Stimulated activated naive CD8-positive, alpha-beta T cell treated with anti-CD3 and anti-CD28 coated beads, Interleukin-15, Interleukin-2, amounts not matched to agents 100 ng/mL and 50 ng/mL, for 24 hours (primary cell): ENCODE measurements around the gene KRT85.

ENCODE experiments used
- H3K27ac Mint-ChIP-seq: one replicate; pipeline ENCODE4 v1.8.0; 2021; ENCODE audit warnings: mild to moderate bottlenecking, mixed read lengths
- H3K27me3 Mint-ChIP-seq: one replicate; pipeline ENCODE4 v1.8.0; 2021; ENCODE audit warnings: mixed read lengths
- H3K36me3 Mint-ChIP-seq: one replicate; pipeline ENCODE4 v1.8.0; 2021; ENCODE audit warnings: low read depth, mixed read lengths
- H3K4me1 Mint-ChIP-seq: one replicate; pipeline ENCODE4 v1.8.0; 2021; ENCODE audit warnings: low read depth, mixed read lengths
- H3K4me3 Mint-ChIP-seq: one replicate; pipeline ENCODE4 v1.8.0; 2021; ENCODE audit warnings: mild to moderate bottlenecking, mixed read lengths
- H3K9me3 Mint-ChIP-seq: one replicate; pipeline ENCODE4 v1.8.0; 2021; ENCODE audit warnings: mixed read lengths

Gene KRT85

GRCh38 chr12:52401926-52402325, 34.6 kb upstream of the KRT85 start:
- peaks cover 7% of the 10 kb centered on the region for H3K4me1 Mint-ChIP-seq
- peaks cover 6% of the 10 kb centered on the region for H3K27me3 Mint-ChIP-seq
- H3K9me3 Mint-ChIP-seq = no peaks in the 10 kb centered on the region
- no peaks in the 10 kb centered on the region for H3K36me3 Mint-ChIP-seq
- H3K4me3 Mint-ChIP-seq = no peak overlapping the region
- no peak overlapping the region for H3K27ac Mint-ChIP-seq

- Mint-ChIP-seq H3K27me3 (peaks cover 8% of the 10 kb centered on the region), H3K27ac (no peak overlapping the region), H3K4me3 (no peak overlapping the region), H3K9me3 (no peaks in the 10 kb centered on the region), H3K36me3 (no peaks in the 10 kb centered on the region), H3K4me1 (peaks cover 7% of the 10 kb centered on the region)
Observed at GRCh38 chr12:52401526-52401925, 34.2 kb upstream of the KRT85 start.

DNA sequence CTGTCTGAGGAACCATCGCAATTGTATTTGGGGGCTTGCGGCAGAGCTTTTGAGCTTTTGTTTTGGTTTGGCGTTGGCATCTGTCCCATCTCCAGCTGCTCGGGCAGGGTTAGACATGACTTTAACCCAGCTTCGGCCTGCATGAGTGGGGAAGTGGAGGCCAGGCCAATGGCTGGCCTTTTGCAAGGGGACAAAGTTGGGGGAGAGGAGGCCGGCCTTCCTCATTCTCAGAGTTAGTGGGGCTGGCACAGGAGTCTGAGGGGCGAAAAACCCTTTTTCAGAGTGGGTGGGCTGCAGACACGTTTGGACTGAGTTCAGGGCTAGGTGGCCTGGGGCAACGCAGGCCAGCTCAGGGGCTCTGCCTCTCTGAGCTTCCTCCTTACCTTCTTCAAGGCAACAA, 33.6 kb upstream of the KRT85 start:
- peaks cover 8% of the 10 kb centered on the region for H3K27me3 Mint-ChIP-seq
- no peaks in the 10 kb centered on the region for H3K9me3 Mint-ChIP-seq
- no peak overlapping the region for H3K27ac Mint-ChIP-seq
- H3K36me3 Mint-ChIP-seq = no peaks in the 10 kb centered on the region
- H3K4me1 Mint-ChIP-seq = peaks cover 7% of the 10 kb centered on the region
- H3K4me3 Mint-ChIP-seq = no peak overlapping the region

DNA sequence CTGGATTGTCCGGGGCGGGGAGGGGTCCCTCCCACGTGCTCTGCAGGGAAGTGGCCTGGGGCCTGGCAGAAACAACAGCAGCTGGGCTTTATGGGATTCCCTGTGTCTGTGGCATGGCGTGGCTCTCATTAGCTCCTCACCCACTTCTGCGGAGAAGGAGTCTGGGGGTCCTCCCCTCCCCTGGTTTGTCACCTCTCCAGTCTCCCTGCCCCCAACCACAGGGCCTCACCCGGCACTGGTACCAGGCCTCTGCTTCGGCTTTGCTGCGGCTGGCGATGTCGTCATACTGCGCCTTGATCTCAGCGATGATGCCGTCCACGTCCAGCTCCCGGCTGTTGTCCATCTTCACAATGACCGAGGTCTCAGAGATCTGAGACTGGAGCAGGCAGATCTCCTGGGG, 32.5 kb upstream of the KRT85 start:
- H3K27ac Mint-ChIP-seq = no peak overlapping the region
- H3K27me3 Mint-ChIP-seq = peaks cover 8% of the 10 kb centered on the region
- H3K9me3 Mint-ChIP-seq = no peaks in the 10 kb centered on the region
- no peaks in the 10 kb centered on the region for H3K36me3 Mint-ChIP-seq
- no peak overlapping the region for H3K4me3 Mint-ChIP-seq
- H3K4me1 Mint-ChIP-seq = peaks cover 7% of the 10 kb centered on the region

DNA sequence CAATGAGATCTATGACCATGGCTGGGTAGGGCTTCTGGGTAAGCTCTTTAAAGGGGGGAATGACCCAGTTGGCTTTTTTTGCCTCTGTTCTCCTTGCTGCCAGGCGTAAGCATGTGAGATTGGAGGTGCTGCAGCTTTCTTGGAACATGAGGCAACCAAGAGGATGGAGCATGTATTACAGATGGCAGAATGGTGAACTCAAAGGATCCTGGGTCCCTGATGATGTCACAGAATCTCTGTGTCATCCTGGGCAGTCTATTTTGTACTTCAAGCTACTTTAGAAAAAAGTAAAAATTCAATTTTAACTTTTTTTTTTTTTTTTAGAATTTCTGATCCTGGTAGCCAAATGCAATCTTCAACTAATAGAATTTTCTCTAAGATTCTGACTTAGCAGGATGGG, 30.9 kb upstream of the KRT85 start:
- Mint-ChIP-seq H3K27ac (no peak overlapping the region), H3K4me1 (peaks cover 7% of the 10 kb centered on the region), H3K4me3 (no peak overlapping the region), H3K9me3 (no peaks in the 10 kb centered on the region), H3K36me3 (no peaks in the 10 kb centered on the region), H3K27me3 (peaks cover 13% of the 10 kb centered on the region)

GRCh38 chr12:52396656-52397055, 29.4 kb upstream of the KRT85 start:
- Mint-ChIP-seq H3K36me3 (no peaks in the 10 kb centered on the region), H3K27me3 (peaks cover 13% of the 10 kb centered on the region)

DNA sequence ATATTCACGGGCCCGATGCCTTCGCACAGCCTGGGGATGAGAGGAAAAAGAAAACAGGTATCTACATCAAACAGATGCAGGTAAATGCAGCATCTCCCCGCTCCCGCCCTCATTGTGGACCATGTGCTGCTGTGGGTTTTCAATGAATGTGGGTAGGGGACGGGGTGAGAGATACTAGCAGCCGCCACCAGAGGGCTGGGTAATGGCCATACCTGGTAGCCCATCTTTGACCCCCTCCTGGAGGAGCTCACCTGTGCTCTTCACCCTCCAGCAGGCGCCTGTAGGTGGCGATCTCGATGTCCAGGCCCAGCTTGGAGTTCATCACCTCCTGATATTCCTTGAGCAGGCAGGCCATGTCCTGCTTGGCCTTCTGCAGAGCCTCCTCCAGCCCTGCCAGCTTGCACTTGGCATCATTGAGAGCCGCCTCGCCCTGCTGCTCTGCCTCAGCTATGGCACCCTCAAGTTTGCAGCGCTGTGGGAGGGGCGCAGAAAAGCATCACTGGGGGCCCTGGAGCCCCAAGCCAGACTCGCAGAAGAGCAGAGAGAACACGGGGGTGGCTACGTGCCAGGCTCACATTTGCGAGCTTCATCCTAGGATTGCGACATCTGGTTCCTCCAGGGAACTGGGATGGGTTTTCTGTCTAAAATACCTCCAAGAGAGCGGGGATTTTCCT, 28.6 kb upstream of the KRT85 start:
- H3K4me3 Mint-ChIP-seq = no peak overlapping the region
- peaks cover 7% of the 10 kb centered on the region for H3K4me1 Mint-ChIP-seq
- H3K9me3 Mint-ChIP-seq = no peaks in the 10 kb centered on the region
- H3K27ac Mint-ChIP-seq = no peak overlapping the region
- peaks cover 13% of the 10 kb centered on the region for H3K27me3 Mint-ChIP-seq
- no peaks in the 10 kb centered on the region for H3K36me3 Mint-ChIP-seq

More at GRCh38 chr12:52396656-52397055, 29.4 kb upstream of the KRT85 start:
- Mint-ChIP-seq H3K27ac (no peak overlapping the region), H3K9me3 (no peaks in the 10 kb centered on the region), H3K4me1 (peaks cover 7% of the 10 kb centered on the region), H3K4me3 (no peak overlapping the region)

GRCh38 chr12:52394836-52395405, 27.6 kb upstream of the KRT85 start:
- Mint-ChIP-seq H3K36me3 (no peaks in the 10 kb centered on the region), H3K9me3 (no peaks in the 10 kb centered on the region), H3K4me1 (peaks cover 7% of the 10 kb centered on the region), H3K27ac (no peak overlapping the region), H3K27me3 (peaks cover 13% of the 10 kb centered on the region), H3K4me3 (no peak overlapping the region)

GRCh38 chr12:52392465-52393007, 25.3 kb upstream of the KRT85 start:
- Mint-ChIP-seq H3K4me3 (no peak overlapping the region), H3K36me3 (no peaks in the 10 kb centered on the region), H3K4me1 (no peaks in the 10 kb centered on the region), H3K27me3 (peaks cover 13% of the 10 kb centered on the region), H3K9me3 (no peaks in the 10 kb centered on the region), H3K27ac (no peak overlapping the region)

DNA sequence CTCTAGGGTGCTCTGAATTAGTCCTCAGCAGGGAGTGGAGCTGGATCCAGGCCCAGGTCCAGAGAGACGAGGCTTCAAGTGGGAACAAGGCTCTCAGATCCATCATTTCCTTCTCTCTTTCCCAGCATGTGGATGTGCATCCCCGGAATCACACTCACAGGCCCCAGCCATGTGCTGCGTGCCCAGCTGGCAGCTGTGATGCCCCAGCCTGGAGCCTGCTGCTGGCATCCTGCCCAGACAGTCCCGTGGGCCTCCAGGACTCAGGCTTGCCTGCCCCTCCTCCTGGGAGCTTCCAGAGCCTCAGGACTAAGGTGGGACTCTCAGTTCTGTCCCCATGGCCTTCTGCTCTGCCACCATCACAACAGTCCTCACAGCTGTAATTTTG, 24.3 kb upstream of the KRT85 start:
- Mint-ChIP-seq H3K36me3 (no peaks in the 10 kb centered on the region), H3K4me1 (no peaks in the 10 kb centered on the region), H3K27me3 (peaks cover 5% of the 10 kb centered on the region), H3K4me3 (no peak overlapping the region), H3K9me3 (no peaks in the 10 kb centered on the region), H3K27ac (no peak overlapping the region)

- H3K4me3 Mint-ChIP-seq = no peak overlapping the region
- no peaks in the 10 kb centered on the region for H3K9me3 Mint-ChIP-seq
- H3K4me1 Mint-ChIP-seq = no peaks in the 10 kb centered on the region
- H3K27ac Mint-ChIP-seq = no peak overlapping the region
- H3K36me3 Mint-ChIP-seq = no peaks in the 10 kb centered on the region
- H3K27me3 Mint-ChIP-seq = peaks cover 5% of the 10 kb centered on the region
Observed at GRCh38 chr12:52390739-52391617, 23.7 kb upstream of the KRT85 start.

DNA sequence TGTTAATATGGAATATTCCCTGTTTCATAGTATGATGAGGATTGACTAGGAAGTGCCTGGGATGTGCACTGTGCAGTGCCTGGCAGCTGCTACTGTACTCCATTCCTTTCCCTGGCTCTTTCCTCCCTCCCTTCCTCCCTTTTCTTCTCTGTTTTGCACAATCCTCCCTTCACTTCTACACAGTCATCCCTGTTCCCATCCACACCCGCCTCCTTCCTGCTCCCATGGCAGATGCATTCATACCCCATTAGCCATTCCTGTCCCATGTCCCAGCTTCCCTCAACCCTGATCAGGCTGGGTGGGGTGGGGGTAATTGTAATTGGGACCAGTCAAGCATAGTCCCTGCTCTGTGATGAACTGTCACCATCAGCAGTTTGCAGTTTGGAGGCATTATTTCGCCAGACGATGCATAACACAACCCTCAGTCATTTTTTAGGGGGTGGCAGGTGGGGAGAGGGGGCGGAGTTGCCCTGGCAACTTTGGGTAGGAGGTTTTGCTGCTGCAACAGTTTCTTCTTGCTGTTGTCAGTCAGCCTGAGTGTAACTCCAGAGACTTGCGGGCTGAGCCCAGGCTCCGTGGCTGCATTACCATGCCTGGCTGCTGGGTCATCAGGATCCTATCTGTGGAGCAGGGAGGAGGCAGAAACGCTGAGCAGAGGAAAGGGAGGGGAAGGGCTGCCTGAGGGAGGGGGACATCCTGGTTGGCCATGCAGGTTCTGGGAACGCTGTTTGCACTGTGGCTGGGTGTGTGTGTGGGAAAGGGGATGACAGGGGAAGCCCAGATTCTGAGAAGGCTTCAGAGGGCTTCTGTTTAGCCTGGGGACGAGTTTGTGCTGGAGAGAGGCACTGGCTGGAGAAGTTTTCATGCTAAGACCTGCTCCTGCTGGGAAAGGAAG, 22.3 kb upstream of the KRT85 start:
- no peaks in the 10 kb centered on the region for H3K4me1 Mint-ChIP-seq
- no peak overlapping the region for H3K27ac Mint-ChIP-seq
- H3K36me3 Mint-ChIP-seq = no peaks in the 10 kb centered on the region
- peaks cover 4% of the 10 kb centered on the region for H3K27me3 Mint-ChIP-seq
- H3K9me3 Mint-ChIP-seq = no peaks in the 10 kb centered on the region
- no peak overlapping the region for H3K4me3 Mint-ChIP-seq

GRCh38 chr12:52387859-52388258, 20.6 kb upstream of the KRT85 start:
- Mint-ChIP-seq H3K4me1 (peaks cover 4% of the 10 kb centered on the region), H3K4me3 (no peak overlapping the region), H3K27me3 (no peaks in the 10 kb centered on the region), H3K36me3 (no peaks in the 10 kb centered on the region), H3K27ac (no peak overlapping the region), H3K9me3 (no peaks in the 10 kb centered on the region)

DNA sequence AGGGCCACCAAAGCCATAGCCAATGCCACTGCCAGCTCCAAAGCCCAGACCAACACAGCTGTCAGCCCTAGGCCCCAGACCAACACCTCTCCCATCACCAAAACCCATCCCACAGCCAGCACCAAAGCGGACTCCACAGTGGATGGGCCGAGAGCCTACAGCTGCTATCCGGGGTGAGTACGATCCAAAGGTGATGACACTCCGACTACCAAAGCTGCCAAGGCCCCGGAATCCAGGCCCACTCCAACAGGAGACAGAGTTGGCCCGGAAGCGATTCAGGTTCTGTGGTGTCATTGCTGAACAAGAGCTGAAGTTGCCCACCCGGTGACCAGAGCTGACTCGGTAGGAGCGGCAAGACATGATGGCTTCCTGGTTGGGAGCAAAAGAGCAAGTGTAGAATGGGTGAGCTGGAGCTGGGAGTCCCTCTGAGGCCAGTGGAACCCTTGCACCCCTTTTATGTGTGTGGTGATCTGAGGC, 18.0 kb upstream of the KRT85 start, which contains the start of gene KRT84:
Gene KRT84 (minus strand): TSS at position 427 of the 477 bp plus-strand sequence. CDS start 67 bp downstream, at position 360.
- Mint-ChIP-seq H3K27ac (no peak within 1 kb of the TSS), H3K4me3 (no peak within 1 kb of the TSS)

More for the DNA sequence above, 18.0 kb upstream of the KRT85 start, which contains the start of gene KRT84:
- Mint-ChIP-seq H3K9me3 (no peaks in the 10 kb centered on the region), H3K27me3 (no peaks in the 10 kb centered on the region), H3K4me1 (peaks cover 12% of the 10 kb centered on the region), H3K36me3 (no peaks in the 10 kb centered on the region)
